IMR-90 (cell line): Measurements from ENCODE around the gene VPREB3. TPM values are rescaled to one million over a fixed set of nuclear protein-coding genes. Genes with fewer than 3 reads are reported as not detected.

Experiments
- ATAC-seq: fragments of 200-7000 bp; cut with Tn5 transposase; 2 replicates; pipeline ENCODE4 v1.9.1; 2020; ENCODE audit warnings: low read depth, mild to moderate bottlenecking, moderate library complexity
- BruUV-seq: library from RNA; stranded (reverse); fragments of 400-500 nt; replicated peaks from 2 replicates; lab custom pipeline; 2021; lab: Mats Ljungman, UMichigan
- CTCF ChIA-PET: fragments of 300-600 bp; formaldehyde crosslinking; extraction: SDS; loops from one replicate; lab custom pipeline; 2021; ENCODE audit warnings: antibody characterized with exemption; lab: Yijun Ruan, JAX
- POLR2A ChIA-PET: fragments of 300-600 bp; sonication (Branson Sonifier 250); formaldehyde crosslinking; loops from one replicate; lab custom pipeline; 2022; ENCODE audit warnings: antibody characterized with exemption; ENCODE audit not compliant: unreplicated experiment; lab: Charles Lee
- DNase-seq: peaks from one replicate; pipeline ENCODE4 v3.0.0; 2013
- H2AFZ ChIP-seq: replicated peaks from 2 replicates; pipeline ENCODE3; 2013; ENCODE audit warnings: low read length, mild to moderate bottlenecking; ENCODE audit not compliant: poor library complexity
- H2AK5ac ChIP-seq: 2 replicates; pipeline ENCODE4 v1.6.1; 2013; ENCODE audit warnings: low read depth, low read length, inconsistent platforms
- H2AK9ac ChIP-seq: replicated peaks from 2 replicates; pipeline ENCODE3; 2013; ENCODE audit warnings: mild to moderate bottlenecking, low read depth, low read length, moderate library complexity; ENCODE audit not compliant: poor library complexity
- H2BK120ac ChIP-seq: 2 replicates; pipeline ENCODE4 v1.6.1; 2013; ENCODE audit warnings: low read depth, low read length, inconsistent platforms
- H2BK15ac ChIP-seq: 3 replicates; pipeline ENCODE4 v1.6.1; 2013; ENCODE audit warnings: low read depth, low read length, inconsistent platforms
- H2BK20ac ChIP-seq: 2 replicates; pipeline ENCODE4 v1.6.1; 2013; ENCODE audit warnings: low read depth, mild to moderate bottlenecking, inconsistent platforms, low read length, moderate library complexity
- H2BK5ac ChIP-seq: 2 replicates; pipeline ENCODE4 v1.6.1; 2013; ENCODE audit warnings: mild to moderate bottlenecking, low read depth, low read length, inconsistent platforms; ENCODE audit not compliant: poor library complexity, severe bottlenecking
- H3K14ac ChIP-seq: replicated peaks from 2 replicates; pipeline ENCODE4 v1.6.1; 2013; ENCODE audit warnings: low read depth, low read length, inconsistent platforms
- H3K18ac ChIP-seq: 2 replicates; pipeline ENCODE4 v1.6.1; 2013; ENCODE audit warnings: low read depth, low read length, control low read depth
- H3K23ac ChIP-seq: 2 replicates; pipeline ENCODE4 v1.6.1; 2013; ENCODE audit warnings: low read depth, low read length, inconsistent platforms
- H3K27ac ChIP-seq: 2 replicates; pipeline ENCODE4 v1.5.1; 2013; ENCODE audit warnings: mild to moderate bottlenecking, control low read depth, low read length; ENCODE audit not compliant: insufficient read depth
- H3K27me3 ChIP-seq: 2 replicates; pipeline ENCODE4 v1.6.1; 2013; ENCODE audit warnings: low read length; ENCODE audit not compliant: control insufficient read depth, insufficient read depth
- H3K36me3 ChIP-seq: 2 replicates; pipeline ENCODE4 v1.6.1; 2013; ENCODE audit warnings: low read length, mixed read lengths; ENCODE audit not compliant: control insufficient read depth, insufficient read depth
- H3K4ac ChIP-seq: 2 replicates; pipeline ENCODE4 v1.6.1; 2013; ENCODE audit warnings: low read depth, low read length, inconsistent platforms
- H3K4me1 ChIP-seq: 2 replicates; pipeline ENCODE4 v1.6.1; 2013; ENCODE audit warnings: low read length, mixed read lengths; ENCODE audit not compliant: control insufficient read depth, insufficient read depth
- H3K4me2 ChIP-seq: 2 replicates; pipeline ENCODE4 v1.6.1; 2013; ENCODE audit warnings: low read depth, mild to moderate bottlenecking, control low read depth, low read length, moderate library complexity
- H3K4me3 ChIP-seq: 2 replicates; pipeline ENCODE4 v1.5.1; 2013; ENCODE audit warnings: low read depth, mild to moderate bottlenecking, control low read depth, low read length, moderate library complexity; ENCODE audit not compliant: insufficient read depth
- H3K56ac ChIP-seq: 2 replicates; pipeline ENCODE4 v1.6.1; 2013; ENCODE audit warnings: low read length, inconsistent platforms; ENCODE audit not compliant: insufficient read depth; ENCODE audit errors: extremely low read depth
- H3K79me1 ChIP-seq, 2 experiments: 2 replicates each; pipeline ENCODE4 v1.6.1; 2013; ENCODE audit warnings: low read length in 2 of 2, inconsistent platforms in 1 of 2, low read depth in 1 of 2
- H3K9ac ChIP-seq: 2 replicates; pipeline ENCODE4 v1.6.1; 2013; ENCODE audit warnings: low read depth, low read length, control low read depth
- H3K9me1 ChIP-seq: 2 replicates; pipeline ENCODE4 v1.6.1; 2013; ENCODE audit warnings: low read length, inconsistent platforms; ENCODE audit not compliant: insufficient read depth
- H3K9me3 ChIP-seq: 2 replicates; pipeline ENCODE4 v1.6.1; 2013; ENCODE audit warnings: low read length; ENCODE audit not compliant: control insufficient read depth, insufficient read depth
- H4K20me1 ChIP-seq: 2 replicates; pipeline ENCODE4 v1.6.1; 2013; ENCODE audit warnings: low read length, inconsistent platforms; ENCODE audit not compliant: insufficient read depth
- H4K5ac ChIP-seq: 2 replicates; pipeline ENCODE4 v1.6.1; 2013; ENCODE audit warnings: mild to moderate bottlenecking, low read depth, low read length, control low read depth
- H4K8ac ChIP-seq, 2 experiments: 2 replicates each; pipeline ENCODE4 v1.6.1; 2013; ENCODE audit warnings: low read depth in 2 of 2, low read length in 2 of 2, control low read depth in 1 of 2, inconsistent platforms in 1 of 2
- H4K91ac ChIP-seq: 2 replicates; pipeline ENCODE4 v1.6.1; 2013; ENCODE audit warnings: low read depth, low read length, inconsistent platforms; ENCODE audit not compliant: insufficient read depth
- CHD1 ChIP-seq: IDR thresholded peaks from 2 replicates; pipeline ENCODE4 v1.6.1; 2012; ENCODE audit warnings: low read depth, low read length, improper control_type of control experiment
- MXI1 ChIP-seq: IDR thresholded peaks from 2 replicates; pipeline ENCODE4 v1.6.1; 2012; ENCODE audit warnings: low read depth, mild to moderate bottlenecking, low read length, moderate library complexity, borderline replicate concordance
- NFE2L2 ChIP-seq: fragments of 150-350 bp; IDR thresholded peaks from 2 replicates; pipeline ENCODE4 v1.6.1; 2016; ENCODE audit warnings: low read depth, mild to moderate bottlenecking, low read length
- RFX5 ChIP-seq: IDR thresholded peaks from 2 replicates; pipeline ENCODE4 v1.8.0; 2012; ENCODE audit warnings: low read depth, mild to moderate bottlenecking, low read length, moderate library complexity
- SMC3 ChIP-seq: fragments of 150-350 bp; IDR thresholded peaks from 2 replicates; pipeline ENCODE4 v1.6.1; 2016; ENCODE audit warnings: low read depth, mild to moderate bottlenecking, antibody characterized with exemption, low read length, moderate library complexity
- WGBS, 2 experiments: methylation state at CpG; one replicate each; pipeline versions ENCODE4 v1.1.5 to v1.1.7; 2013; ENCODE audit warnings: missing lambda C conversion rate in 2 of 2; ENCODE audit not compliant: insufficient read length in 1 of 2; ENCODE audit errors: extremely low coverage in 2 of 2; 5-methylcytosine and 5-hydroxymethylcytosine counted together
- dilution Hi-C: fragments of 300-500 bp; cut with HindIII; formaldehyde crosslinking; loops from one replicate; pipeline ENCODE4 v1.14.3; 2018; ENCODE audit warnings: low sequenced_read_pairs; ENCODE audit not compliant: unreplicated experiment
- in situ Hi-C: fragments of 300-500 bp; cut with MboI; formaldehyde crosslinking; loops from 3 replicates; pipeline ENCODE4 v1.14.3; 2019; ENCODE audit warnings: low sequenced_read_pairs, inconsistent platforms, mixed read lengths
- intact Hi-C: fragments of 100-400 bp; cut with micrococcal nuclease; formaldehyde crosslinking; loops from 2 replicates; pipeline ENCODE4 v1.10.0; 2022
- polyA plus RNA-seq, 3 experiments: library from polyadenylated mRNA; depleted of rRNA; stranded (reverse); fragments of >200 nt; gene quantifications; 2 replicates each; pipeline ENCODE4 v1.2.3, GENCODE V29; 2012; ENCODE audit warnings: low replicate concordance in 1 of 3
- total RNA-seq: library from RNA; depleted of rRNA; stranded (reverse); fragments of >200 nt; gene quantifications from 2 replicates; pipeline ENCODE4 v1.2.3, GENCODE V29; 2012
- TF ChIP-seq, protein P1 (sequence below): fragments of 150-350 bp; IDR thresholded peaks from 2 replicates; pipeline ENCODE4 v1.6.1; 2017; ENCODE audit warnings: mild to moderate bottlenecking, antibody characterized with exemption, low read length, low read depth
- TF ChIP-seq, protein P2 (sequence below): fragments of 150-350 bp; IDR thresholded peaks from 2 replicates; pipeline ENCODE4 v1.6.1; 2016; ENCODE audit warnings: low read depth, mild to moderate bottlenecking, low read length, moderate library complexity, borderline replicate concordance
- TF ChIP-seq, protein P3 (sequence below): conservative IDR thresholded peaks from 2 replicates; pipeline ENCODE4 v1.5.1; 2012; ENCODE audit warnings: mild to moderate bottlenecking, low read depth, low read length, improper control_type of control experiment

The VPREB3 gene
- total and polyA plus RNA-seq, 2 of the 4 experiments (the other 2 are of a cell fraction): not detected

DNA sequence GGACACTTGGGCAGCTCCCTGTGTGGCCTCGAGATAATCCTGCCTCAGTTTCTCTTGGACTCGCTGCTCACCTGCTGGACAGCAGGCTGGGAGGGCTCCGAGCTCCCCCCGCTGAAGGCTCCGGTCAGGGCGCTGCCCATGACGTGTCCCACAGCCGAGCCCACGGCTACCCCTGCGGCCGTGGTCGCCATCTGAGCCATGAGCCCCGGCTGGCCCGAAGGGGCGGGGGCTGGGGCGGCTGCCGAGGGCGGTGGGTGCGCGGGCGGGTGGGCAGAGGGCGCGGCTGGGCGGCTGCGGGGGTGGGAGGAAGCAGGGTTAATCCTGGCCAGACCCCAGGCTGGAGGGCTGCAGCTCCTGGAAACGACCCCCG, 13.1 kb upstream of the VPREB3 start:
- DNase-seq (no peak), ATAC-seq (no peak)
- Histone ChIP-seq H3K9me3 (no peaks in the 10 kb centered on the region), H2BK15ac (no peak overlapping the region), H3K4me1 (peaks cover 13% of the 10 kb centered on the region), H3K4me2 (peak overlapping the region; percentile 51), H4K20me1 (no peaks in the 10 kb centered on the region), H2BK5ac (no peak overlapping the region), H2AK9ac (peak overlapping the region; percentile 29), H4K8ac (peak overlapping the region in 1 of 2 experiments; percentile 87; a peak in 2 of 4 replicates), H3K4me3 (peak overlapping the region; percentile 43), H4K5ac (no peak overlapping the region), H3K9ac (no peak overlapping the region), H2AFZ (peak overlapping the region; percentile 96), H3K36me3 (no peaks in the 10 kb centered on the region), H2AK5ac (no peak overlapping the region), H3K14ac (no peak overlapping the region), H3K27me3 (no peaks in the 10 kb centered on the region), H3K23ac (no peak overlapping the region), H3K56ac (no peak overlapping the region), H3K9me1 (peaks cover 9% of the 10 kb centered on the region; the same call in 1 of the 2 replicates), H3K18ac (no peak overlapping the region), H3K79me1 (no peaks in the 10 kb centered on the region; a peak in 1 of 4 replicates), H4K91ac (no peak overlapping the region), H3K27ac (no peak overlapping the region), H2BK20ac (no peak overlapping the region), H2BK120ac (no peak overlapping the region), H3K4ac (peak overlapping the region; percentile 25; the same call in 1 of the 2 replicates)
- WGBS, 2 experiments: 38% methylated on average over 4 of the region's 27 CpGs; no CpG with 5 or more reads in 1 of the 2 experiments
- in situ Hi-C loops: no loop called here
- TF ChIP-seq, protein P1, sequence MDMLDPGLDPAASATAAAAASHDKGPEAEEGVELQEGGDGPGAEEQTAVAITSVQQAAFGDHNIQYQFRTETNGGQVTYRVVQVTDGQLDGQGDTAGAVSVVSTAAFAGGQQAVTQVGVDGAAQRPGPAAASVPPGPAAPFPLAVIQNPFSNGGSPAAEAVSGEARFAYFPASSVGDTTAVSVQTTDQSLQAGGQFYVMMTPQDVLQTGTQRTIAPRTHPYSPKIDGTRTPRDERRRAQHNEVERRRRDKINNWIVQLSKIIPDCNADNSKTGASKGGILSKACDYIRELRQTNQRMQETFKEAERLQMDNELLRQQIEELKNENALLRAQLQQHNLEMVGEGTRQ: no peak
- TF ChIP-seq MXI1: no peak
- no peak for TF ChIP-seq RFX5
- TF ChIP-seq, protein P2, sequence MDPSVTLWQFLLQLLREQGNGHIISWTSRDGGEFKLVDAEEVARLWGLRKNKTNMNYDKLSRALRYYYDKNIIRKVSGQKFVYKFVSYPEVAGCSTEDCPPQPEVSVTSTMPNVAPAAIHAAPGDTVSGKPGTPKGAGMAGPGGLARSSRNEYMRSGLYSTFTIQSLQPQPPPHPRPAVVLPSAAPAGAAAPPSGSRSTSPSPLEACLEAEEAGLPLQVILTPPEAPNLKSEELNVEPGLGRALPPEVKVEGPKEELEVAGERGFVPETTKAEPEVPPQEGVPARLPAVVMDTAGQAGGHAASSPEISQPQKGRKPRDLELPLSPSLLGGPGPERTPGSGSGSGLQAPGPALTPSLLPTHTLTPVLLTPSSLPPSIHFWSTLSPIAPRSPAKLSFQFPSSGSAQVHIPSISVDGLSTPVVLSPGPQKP: no peak
- TF ChIP-seq SMC3: no peak
- TF ChIP-seq, protein P3, sequence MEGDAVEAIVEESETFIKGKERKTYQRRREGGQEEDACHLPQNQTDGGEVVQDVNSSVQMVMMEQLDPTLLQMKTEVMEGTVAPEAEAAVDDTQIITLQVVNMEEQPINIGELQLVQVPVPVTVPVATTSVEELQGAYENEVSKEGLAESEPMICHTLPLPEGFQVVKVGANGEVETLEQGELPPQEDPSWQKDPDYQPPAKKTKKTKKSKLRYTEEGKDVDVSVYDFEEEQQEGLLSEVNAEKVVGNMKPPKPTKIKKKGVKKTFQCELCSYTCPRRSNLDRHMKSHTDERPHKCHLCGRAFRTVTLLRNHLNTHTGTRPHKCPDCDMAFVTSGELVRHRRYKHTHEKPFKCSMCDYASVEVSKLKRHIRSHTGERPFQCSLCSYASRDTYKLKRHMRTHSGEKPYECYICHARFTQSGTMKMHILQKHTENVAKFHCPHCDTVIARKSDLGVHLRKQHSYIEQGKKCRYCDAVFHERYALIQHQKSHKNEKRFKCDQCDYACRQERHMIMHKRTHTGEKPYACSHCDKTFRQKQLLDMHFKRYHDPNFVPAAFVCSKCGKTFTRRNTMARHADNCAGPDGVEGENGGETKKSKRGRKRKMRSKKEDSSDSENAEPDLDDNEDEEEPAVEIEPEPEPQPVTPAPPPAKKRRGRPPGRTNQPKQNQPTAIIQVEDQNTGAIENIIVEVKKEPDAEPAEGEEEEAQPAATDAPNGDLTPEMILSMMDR: no peak
- TF ChIP-seq NFE2L2: no peak
- no peak for TF ChIP-seq CHD1
- no TSS peak for BruUV-seq
- ChIA-PET CTCF (interaction anchor here (2.0 kb wide), 1 partner anchor 82 kb away, joined by 6 read pairs; no protein-coding TSS in a partner anchor), POLR2A (no interaction called here)
- intact Hi-C loops: loop anchor here (5.0 kb wide), 1 partner anchor 225 kb away; no protein-coding TSS in a partner anchor
- dilution Hi-C loops: no loop called here
